Stomach (tissue), 4 donors: ENCODE measurements around the gene SP3.

ENCODE experiments used
- EP300 ChIP-seq: sonication (generic); formaldehyde crosslinking; IDR thresholded peaks from one replicate; pipeline ENCODE4 v1.6.1; 2017; ENCODE audit warnings: antibody characterized with exemption
- POLR2A ChIP-seq, 4 donors: fragments of 450-650 bp; IDR thresholded peaks; one replicate each; pipeline ENCODE4 v1.6.1; 2016; ENCODE audit warnings: antibody characterized with exemption in 4 of 4, control low read depth in 2 of 4, mild to moderate bottlenecking in 1 of 4, moderate library complexity in 1 of 4
- POLR2AphosphoS5 ChIP-seq, 3 donors: sonication (generic); formaldehyde crosslinking; IDR thresholded peaks; one replicate each; pipeline ENCODE4 v1.6.1; 2016; ENCODE audit warnings: antibody characterized with exemption in 3 of 3
- TF ChIP-seq, protein P1 (sequence below), 7 experiments: fragments of 450-650 bp in 4 of 7; fragments of 200-600 bp in 3 of 7; sonication (generic) in 3 of 7; IDR thresholded peaks; one replicate each; pipeline ENCODE4 v1.5.1; 2016 to 2019; ENCODE audit warnings: antibody characterized with exemption in 7 of 7, control low read depth in 2 of 7, mild to moderate bottlenecking in 1 of 7

DNA sequence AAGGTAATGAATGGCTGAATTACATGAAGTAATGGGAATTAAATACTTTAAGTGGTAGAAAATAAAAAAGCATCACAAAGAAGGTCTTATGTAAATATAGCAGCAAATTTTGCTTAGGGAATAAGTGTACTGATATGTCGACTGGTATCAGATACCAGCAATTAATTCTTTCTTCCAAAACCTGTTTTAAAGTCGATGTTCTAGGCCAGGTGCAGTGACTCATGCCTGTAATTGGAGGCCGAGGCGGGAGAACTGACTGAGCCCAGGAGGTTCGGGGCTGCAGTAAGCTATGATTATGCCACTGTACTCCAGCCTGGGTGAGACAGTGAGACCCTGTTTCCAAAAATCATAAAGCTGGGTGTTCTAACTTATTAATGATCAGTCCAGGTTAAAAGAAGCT lies 30.3 kb downstream of the SP3 start:
- TF ChIP-seq, protein P1, sequence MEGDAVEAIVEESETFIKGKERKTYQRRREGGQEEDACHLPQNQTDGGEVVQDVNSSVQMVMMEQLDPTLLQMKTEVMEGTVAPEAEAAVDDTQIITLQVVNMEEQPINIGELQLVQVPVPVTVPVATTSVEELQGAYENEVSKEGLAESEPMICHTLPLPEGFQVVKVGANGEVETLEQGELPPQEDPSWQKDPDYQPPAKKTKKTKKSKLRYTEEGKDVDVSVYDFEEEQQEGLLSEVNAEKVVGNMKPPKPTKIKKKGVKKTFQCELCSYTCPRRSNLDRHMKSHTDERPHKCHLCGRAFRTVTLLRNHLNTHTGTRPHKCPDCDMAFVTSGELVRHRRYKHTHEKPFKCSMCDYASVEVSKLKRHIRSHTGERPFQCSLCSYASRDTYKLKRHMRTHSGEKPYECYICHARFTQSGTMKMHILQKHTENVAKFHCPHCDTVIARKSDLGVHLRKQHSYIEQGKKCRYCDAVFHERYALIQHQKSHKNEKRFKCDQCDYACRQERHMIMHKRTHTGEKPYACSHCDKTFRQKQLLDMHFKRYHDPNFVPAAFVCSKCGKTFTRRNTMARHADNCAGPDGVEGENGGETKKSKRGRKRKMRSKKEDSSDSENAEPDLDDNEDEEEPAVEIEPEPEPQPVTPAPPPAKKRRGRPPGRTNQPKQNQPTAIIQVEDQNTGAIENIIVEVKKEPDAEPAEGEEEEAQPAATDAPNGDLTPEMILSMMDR (IDR thresholded peaks at IDR 0.05): no peak
- TF ChIP-seq EP300 (no peak), POLR2A (IDR thresholded peaks at IDR 0.05) (no peak), POLR2AphosphoS5 (IDR thresholded peaks at IDR 0.05) (no peak)
